ENCODE data around the gene APOO.

DNA sequence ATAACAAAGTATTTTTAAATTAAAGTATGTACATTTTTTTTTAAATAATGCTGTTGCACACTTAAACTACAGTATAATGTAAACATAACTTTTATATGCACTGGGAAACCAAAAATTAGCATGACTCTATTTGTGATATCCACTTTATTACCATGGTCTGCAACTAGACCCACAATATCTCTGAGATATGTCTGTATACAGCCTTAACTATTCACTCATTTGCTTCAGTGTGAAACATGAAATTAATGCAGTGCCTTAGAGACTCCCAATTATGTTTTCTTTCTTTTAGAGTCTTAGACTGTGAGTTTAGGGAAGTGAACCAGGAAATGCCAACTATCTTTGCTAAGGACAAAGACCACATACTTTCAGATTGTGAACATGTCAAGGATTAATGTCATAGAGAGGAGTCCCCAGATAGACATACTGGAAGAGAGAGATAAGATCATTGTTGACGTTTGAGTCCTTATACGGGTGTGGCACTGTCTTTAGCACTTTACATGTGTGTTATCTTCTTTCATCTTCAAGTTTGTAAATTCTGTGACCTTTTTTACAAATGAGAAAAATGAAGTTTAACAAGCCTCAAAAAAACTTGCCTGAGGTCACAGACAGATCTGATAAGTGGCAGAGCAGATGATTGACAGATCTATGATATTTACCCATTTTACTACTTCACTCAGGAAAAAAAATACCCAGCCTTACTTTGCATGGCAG is 23.3 kb upstream of the APOO start:
- TF ChIP-seq CTCF (IDR thresholded peaks at IDR 0.05 in 8 of 11, conservative IDR thresholded peaks at IDR 0.05 in 3 of 11): no peak
- TF ChIP-seq POLR2AphosphoS5 (IDR thresholded peaks at IDR 0.05): no peak
- TF ChIP-seq POLR2A (IDR thresholded peaks at IDR 0.05): no peak

All from spleen (tissue), 7 donors.